Skin of body (tissue), 2 donors: ENCODE measurements around the gene ZNF428. TPM values are rescaled to one million over a fixed set of nuclear protein-coding genes. Genes with fewer than 3 reads are reported as not detected.
"Not testable (repeated sequence)": the region's sequence is repeated elsewhere in the genome, so short reads cannot be mapped to it uniquely, and the experiment has no call there.

Source experiments
- DNase-seq: peaks from one replicate; lab custom pipeline; 2025; lab: John Stamatoyannopoulos, UW
- total RNA-seq: library from RNA; depleted of rRNA; stranded (reverse); fragments of >200 nt; gene quantifications from one replicate; pipeline ENCODE4 v1.2.3, GENCODE V29; 2014

The ZNF428 gene
- total RNA-seq, 1 donor from 2014 or later, result 28.4 TPM

- no peak for DNase-seq
These were observed 2.5 kb downstream of the ZNF428 start for GRCh38 chr19:43616954-43617353.

- DNase-seq, result no peak
These were observed 3.1 kb downstream of the ZNF428 start for GRCh38 chr19:43616306-43616705.

- DNase-seq, result no peak
These were observed 7.1 kb downstream of the ZNF428 start for GRCh38 chr19:43612374-43612773.

GRCh38 chr19:43611788-43612187 is 7.6 kb downstream of the ZNF428 start, which contains the start of gene SRRM5:
Gene SRRM5 (plus strand): TSS chr19:43612088. CDS start chr19:43612122, 34 bp downstream.
- DNase-seq, result no peak

GRCh38 chr19:43610493-43610892 is 8.9 kb downstream of the ZNF428 start:
- DNase-seq, result no peak

GRCh38 chr19:43609872-43610271 is 9.6 kb downstream of the ZNF428 start:
- DNase-seq, result no peak

GRCh38 chr19:43607238-43608205 is 11.9 kb downstream of the ZNF428 start:
- no peak for DNase-seq

GRCh38 chr19:43606569-43607229 is 12.7 kb downstream of the ZNF428 start:
- DNase-seq, result no peak

GRCh38 chr19:43605875-43606568 is 13.4 kb downstream of the ZNF428 start:
- no peak for DNase-seq

- not testable (repeated sequence) for DNase-seq
These were observed 19.1 kb downstream of the ZNF428 start for GRCh38 chr19:43600326-43600725.

GRCh38 chr19:43599635-43600295 is 19.7 kb downstream of the ZNF428 start:
- no peak for DNase-seq

- DNase-seq, result no peak
These were observed 20.8 kb downstream of the ZNF428 start for GRCh38 chr19:43598445-43599240.

GRCh38 chr19:43597876-43598275 is 21.6 kb downstream of the ZNF428 start:
- DNase-seq, result no peak

GRCh38 chr19:43596842-43597461 is 22.5 kb downstream of the ZNF428 start:
- DNase-seq, result no peak

- DNase-seq, result peak; percentile 100
These were observed 23.2 kb downstream of the ZNF428 start, which contains the start of the genes IRGQ and ZNF576 for GRCh38 chr19:43595999-43596841. Gene IRGQ (minus strand): TSS chr19:43596134. CDS start chr19:43595338, 796 bp downstream. Gene ZNF576 (plus strand): TSS chr19:43596595. CDS start chr19:43597109, 514 bp downstream.

GRCh38 chr19:43595605-43595998 is 23.8 kb downstream of the ZNF428 start:
- no peak for DNase-seq

GRCh38 chr19:43594710-43595604 is 24.5 kb downstream of the ZNF428 start:
- DNase-seq, result peak; percentile 41
